RWPE1 (cell line): ENCODE measurements around the gene EFCAB11.

Experiments used
- CTCF ChIA-PET: fragments of 350-600 bp; sonication (Branson Sonifier 250); formaldehyde crosslinking; extraction: SDS; loops from one replicate; lab custom pipeline; 2021; lab: Yijun Ruan, JAX
- POLR2A ChIA-PET: fragments of 400-600 bp; formaldehyde crosslinking; extraction: SDS; loops from one replicate; lab custom pipeline; 2020; ENCODE audit warnings: antibody characterized with exemption; ENCODE audit not compliant: low non-redundant PET; lab: Yijun Ruan, JAX
- DNase-seq: peaks from one replicate; pipeline ENCODE4 v3.0.0; 2012; ENCODE audit warnings: low spot score
- H3K27ac ChIP-seq: fragments of 450-650 bp; 2 replicates; pipeline ENCODE4 v1.5.1; 2017
- TF ChIP-seq, protein P1 (sequence below): fragments of 450-650 bp; conservative IDR thresholded peaks from 2 replicates; pipeline ENCODE4 v1.5.1; 2017; ENCODE audit warnings: low read depth, mild to moderate bottlenecking

The EFCAB11 gene

DNA sequence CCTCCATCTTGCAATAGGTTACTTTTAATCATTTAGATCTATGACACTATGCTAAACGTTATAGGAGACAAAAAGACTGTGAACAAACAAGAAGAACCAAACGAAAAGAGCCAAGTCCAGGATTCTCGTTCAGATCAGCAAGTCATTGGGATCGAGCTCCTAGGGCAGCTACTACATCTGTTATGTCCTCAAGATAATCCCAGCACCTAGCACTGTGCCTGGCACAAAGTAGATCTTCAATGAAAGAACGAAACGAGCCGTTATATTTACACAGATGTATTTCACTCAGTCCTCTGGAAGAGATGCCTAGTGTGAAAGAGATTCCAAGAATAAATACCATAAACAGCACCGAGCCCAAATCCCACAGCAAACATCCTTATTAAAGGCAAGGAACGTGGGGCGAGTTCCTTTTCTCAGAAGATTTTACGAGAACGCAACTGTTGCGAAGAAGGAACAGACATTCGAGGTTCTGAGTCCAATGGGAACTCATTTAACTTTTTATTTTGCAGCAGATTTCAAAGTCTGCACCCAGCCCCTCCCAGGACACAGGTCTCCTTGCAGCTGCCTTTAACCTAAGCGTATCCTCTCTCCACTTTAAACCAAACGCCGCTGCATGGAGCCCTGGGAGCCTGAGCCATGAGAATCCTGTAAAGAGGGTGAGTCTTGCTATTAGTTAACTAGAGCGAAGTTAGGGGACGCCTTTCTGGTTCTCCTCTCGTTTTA is 653 bp upstream of the EFCAB11 start:
- CTCF ChIA-PET, result interaction anchor here (0.6 to 1.5 kb wide), 4 partner anchors 16 to 897 kb away, joined by 3 to 9 read pairs (median 4); no protein-coding TSS in a partner anchor
- POLR2A ChIA-PET, result no interaction called here
- TF ChIP-seq, protein P1, sequence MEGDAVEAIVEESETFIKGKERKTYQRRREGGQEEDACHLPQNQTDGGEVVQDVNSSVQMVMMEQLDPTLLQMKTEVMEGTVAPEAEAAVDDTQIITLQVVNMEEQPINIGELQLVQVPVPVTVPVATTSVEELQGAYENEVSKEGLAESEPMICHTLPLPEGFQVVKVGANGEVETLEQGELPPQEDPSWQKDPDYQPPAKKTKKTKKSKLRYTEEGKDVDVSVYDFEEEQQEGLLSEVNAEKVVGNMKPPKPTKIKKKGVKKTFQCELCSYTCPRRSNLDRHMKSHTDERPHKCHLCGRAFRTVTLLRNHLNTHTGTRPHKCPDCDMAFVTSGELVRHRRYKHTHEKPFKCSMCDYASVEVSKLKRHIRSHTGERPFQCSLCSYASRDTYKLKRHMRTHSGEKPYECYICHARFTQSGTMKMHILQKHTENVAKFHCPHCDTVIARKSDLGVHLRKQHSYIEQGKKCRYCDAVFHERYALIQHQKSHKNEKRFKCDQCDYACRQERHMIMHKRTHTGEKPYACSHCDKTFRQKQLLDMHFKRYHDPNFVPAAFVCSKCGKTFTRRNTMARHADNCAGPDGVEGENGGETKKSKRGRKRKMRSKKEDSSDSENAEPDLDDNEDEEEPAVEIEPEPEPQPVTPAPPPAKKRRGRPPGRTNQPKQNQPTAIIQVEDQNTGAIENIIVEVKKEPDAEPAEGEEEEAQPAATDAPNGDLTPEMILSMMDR, result no peak

DNA sequence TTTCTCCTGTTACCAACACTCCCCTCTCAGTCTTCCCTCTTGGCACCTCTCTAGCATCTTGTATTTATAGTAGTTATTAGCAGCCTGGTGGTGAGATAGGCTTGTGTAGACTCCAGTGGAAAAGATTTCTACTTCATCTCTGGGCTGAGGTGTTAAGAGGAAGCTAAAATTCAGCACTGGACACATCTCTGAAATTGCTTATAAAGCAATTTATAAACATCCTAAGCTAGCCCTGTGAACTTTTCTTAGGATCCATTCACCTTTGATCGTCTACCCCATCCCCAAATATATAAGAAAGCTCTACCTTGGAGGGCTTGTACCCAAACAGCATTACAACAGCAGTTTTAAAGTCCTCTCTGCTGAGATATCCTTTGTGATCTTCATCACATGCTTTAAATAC is 928 bp downstream of the EFCAB11 start:
- no peak overlapping the region for H3K27ac ChIP-seq
- ChIA-PET CTCF (interaction anchor here (0.7 to 1.5 kb wide), 4 partner anchors 15 to 927 kb away, joined by 3 to 9 read pairs (median 4); no protein-coding TSS in a partner anchor), POLR2A (no interaction called here)
- DNase-seq, result no peak
- TF ChIP-seq, protein P1, result no peak

More for the DNA sequence above, 653 bp upstream of the EFCAB11 start:
- H3K27ac ChIP-seq, result peak overlapping the region; percentile 92
- DNase-seq, result no peak

DNA sequence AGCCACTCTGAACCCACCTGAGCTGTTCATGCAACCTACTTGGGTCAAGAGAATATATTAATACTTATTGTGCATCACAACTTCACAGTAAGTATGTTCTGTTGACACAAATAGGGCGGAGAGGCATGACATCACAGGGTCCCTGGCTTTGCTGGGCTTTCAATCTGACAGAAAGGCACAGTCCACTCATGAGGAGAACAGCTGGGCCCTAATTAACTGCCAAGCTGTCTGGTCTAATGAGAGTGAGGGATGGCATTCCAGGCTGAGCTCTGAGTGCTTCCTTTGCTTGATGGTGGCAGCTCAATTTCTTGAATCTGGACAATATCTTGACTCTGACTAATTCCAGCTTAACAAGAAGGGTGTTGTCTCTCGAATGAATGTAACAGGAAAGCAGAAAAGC is 2.0 kb downstream of the EFCAB11 start:
- TF ChIP-seq, protein P1, result no peak
- no peak overlapping the region for H3K27ac ChIP-seq
- POLR2A ChIA-PET, result no interaction called here
- CTCF ChIA-PET, result interaction anchor here (0.6 kb wide), 1 partner anchor 524 kb away, joined by 3 read pairs; no protein-coding TSS in a partner anchor
- DNase-seq, result no peak

DNA sequence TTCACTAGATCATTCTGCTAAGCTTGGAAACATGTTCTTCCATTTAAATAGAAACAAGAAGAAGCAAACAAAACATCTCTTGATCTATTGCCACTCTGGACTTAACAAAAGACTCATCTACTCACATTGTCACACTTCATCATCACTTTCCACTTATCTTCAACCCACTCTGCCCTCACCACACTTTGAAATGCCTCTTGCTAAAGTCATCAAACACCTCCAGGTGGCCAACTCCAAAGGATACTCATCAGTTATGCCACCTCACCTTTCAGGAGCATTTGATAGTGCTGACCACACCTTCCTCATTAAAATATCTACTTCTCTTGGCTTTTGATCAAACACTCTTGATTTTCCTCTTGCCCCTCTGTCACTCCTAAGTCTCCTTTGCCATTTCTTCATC is 7.2 kb downstream of the EFCAB11 start:
- ChIA-PET POLR2A (no interaction called here), CTCF (no interaction called here)
- TF ChIP-seq, protein P1, result no peak
- no peak for DNase-seq
- H3K27ac ChIP-seq, result no peak overlapping the region

DNA sequence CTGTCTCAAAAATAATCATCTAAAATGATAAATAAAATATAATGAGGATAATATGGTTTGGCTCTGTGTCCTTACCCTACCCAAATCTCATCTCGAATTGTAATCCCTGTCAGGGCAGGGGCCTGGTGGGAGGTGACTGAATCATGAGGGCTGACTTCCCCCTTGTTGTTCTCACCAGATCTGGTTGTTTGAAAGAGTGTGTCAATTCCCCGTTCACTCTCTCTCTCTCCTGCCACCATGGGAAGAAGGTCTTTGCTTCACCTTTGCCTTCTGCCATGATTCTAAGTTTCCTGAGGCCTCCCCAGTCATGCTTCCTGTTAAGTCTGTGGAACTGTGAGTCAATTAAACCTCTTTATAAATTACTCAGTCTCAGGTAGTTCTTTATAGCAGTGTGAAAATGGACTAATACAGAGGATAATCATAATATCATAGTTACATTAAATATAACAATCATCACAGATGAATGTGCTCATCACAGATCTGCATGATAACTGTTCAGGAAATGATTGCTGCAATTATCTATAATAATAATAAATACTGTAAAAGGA is 12.6 kb downstream of the EFCAB11 start:
- POLR2A ChIA-PET, result no interaction called here

DNA sequence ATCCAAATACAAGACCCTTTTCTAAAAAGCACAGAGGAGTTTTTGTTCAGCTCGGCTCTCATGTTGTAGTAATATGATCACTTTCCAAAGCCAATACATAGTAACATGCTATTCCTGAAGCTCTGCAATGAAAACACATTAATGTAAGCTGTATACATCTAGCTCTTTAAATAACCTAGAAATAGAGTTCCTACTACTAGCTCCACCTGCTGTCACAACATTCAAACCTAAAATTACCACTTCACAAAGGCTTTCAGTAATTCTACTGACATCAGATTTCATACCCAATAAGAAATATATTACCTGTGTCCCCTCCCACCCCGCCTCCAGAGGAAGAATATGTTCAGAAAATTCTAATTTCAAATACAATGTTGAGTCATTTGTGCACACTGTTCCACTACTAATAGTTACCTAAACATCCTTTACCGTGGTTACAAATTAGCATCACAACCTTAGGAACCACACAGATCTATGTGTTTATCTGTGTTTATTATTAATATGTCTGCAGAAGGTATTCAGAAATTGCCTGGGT is 17.8 kb downstream of the EFCAB11 start:
- CTCF ChIA-PET, result interaction anchor here (0.8 to 1.1 kb wide), 4 partner anchors 13 to 908 kb away, joined by 3 to 5 read pairs (median 4); partner anchors contain the start of gene EFCAB11
- POLR2A ChIA-PET, result no interaction called here
- DNase-seq, result no peak
- TF ChIP-seq, protein P1, result no peak
- H3K27ac ChIP-seq, result no peak overlapping the region

More for the DNA sequence above, 12.6 kb downstream of the EFCAB11 start:
- TF ChIP-seq, protein P1, result no peak
- H3K27ac ChIP-seq, result no peak overlapping the region
- CTCF ChIA-PET, result interaction anchor here (0.6 kb wide), 2 partner anchors 11 to 384 kb away, joined by 3 read pairs; no protein-coding TSS in a partner anchor
- no peak for DNase-seq
